GM21528 (cell line): ENCODE results near the gene IL17D.

Experiments
- ATAC-seq: cut with Tn5 transposase; IDR thresholded peaks from one replicate; pipeline ENCODE4 v1.9.1; 2021; ENCODE audit warnings: mild to moderate bottlenecking, moderate library complexity; ENCODE audit not compliant: unreplicated experiment, low FRiP score

The IL17D gene

GRCh38 chr13:20686863-20687579 lies 16.5 kb upstream of the IL17D start:
- no peak for ATAC-seq

GRCh38 chr13:20689291-20689690 lies 14.2 kb upstream of the IL17D start:
- ATAC-seq = no peak

- no peak for ATAC-seq
Measured at GRCh38 chr13:20691616-20692015, 11.9 kb upstream of the IL17D start.

- no peak for ATAC-seq
Measured at GRCh38 chr13:20696073-20696472, 7.4 kb upstream of the IL17D start.

GRCh38 chr13:20699715-20700114 lies 3.8 kb upstream of the IL17D start:
- no peak for ATAC-seq

GRCh38 chr13:20700288-20700687 lies 3.2 kb upstream of the IL17D start:
- no peak for ATAC-seq

GRCh38 chr13:20701461-20701860 lies 2.0 kb upstream of the IL17D start:
- ATAC-seq = no peak

- ATAC-seq = no peak
Measured at GRCh38 chr13:20702530-20702914, 977 bp upstream of the IL17D start.

GRCh38 chr13:20703780-20704458 lies 420 bp downstream of the IL17D start:
- peak; percentile 75 for ATAC-seq

- no peak for ATAC-seq
Measured at GRCh38 chr13:20704459-20705069, 1.1 kb downstream of the IL17D start.

- no peak for ATAC-seq
Measured at GRCh38 chr13:20706661-20707060, 3.2 kb downstream of the IL17D start.

GRCh38 chr13:20708216-20708615 lies 4.7 kb downstream of the IL17D start:
- ATAC-seq = no peak

- ATAC-seq = no peak
Measured at GRCh38 chr13:20709369-20709768, 5.9 kb downstream of the IL17D start.

GRCh38 chr13:20709782-20710181 lies 6.3 kb downstream of the IL17D start:
- no peak for ATAC-seq

- ATAC-seq = no peak
Measured at GRCh38 chr13:20711301-20712044, 8.0 kb downstream of the IL17D start.

- no peak for ATAC-seq
Measured at GRCh38 chr13:20713014-20713376, 9.5 kb downstream of the IL17D start.

- no peak for ATAC-seq
Measured at GRCh38 chr13:20713751-20714150, 10.3 kb downstream of the IL17D start.

- ATAC-seq = no peak
Measured at GRCh38 chr13:20714161-20714560, 10.7 kb downstream of the IL17D start.

GRCh38 chr13:20714563-20715329 lies 11.2 kb downstream of the IL17D start:
- no peak for ATAC-seq

- ATAC-seq = no peak
Measured at GRCh38 chr13:20715330-20715712, 11.8 kb downstream of the IL17D start.
